Inflammatory macrophage (primary cell): Measurements from ENCODE around the gene RASGRP2.

ENCODE experiments used
- DNase-seq, 2 donors: peaks; one replicate each; pipeline ENCODE4 v3.0.0-alpha.2; 2020 to 2022

Gene RASGRP2

GRCh38 chr11:64694026-64694755 lies 49.8 kb downstream of the RASGRP2 start:
- no peak for DNase-seq

GRCh38 chr11:64692764-64693331 lies 51.1 kb downstream of the RASGRP2 start:
- DNase-seq: no peak

GRCh38 chr11:64691543-64691942 lies 52.4 kb downstream of the RASGRP2 start:
- DNase-seq: no peak

- no peak for DNase-seq
Observed at GRCh38 chr11:64690235-64690634, 53.7 kb downstream of the RASGRP2 start.

GRCh38 chr11:64688534-64688982 lies 55.4 kb downstream of the RASGRP2 start:
- peak; percentile 80 to 85 for DNase-seq

GRCh38 chr11:64687643-64688533 lies 56.1 kb downstream of the RASGRP2 start:
- no peak for DNase-seq

- DNase-seq: no peak
Observed at GRCh38 chr11:64687204-64687603, 56.7 kb downstream of the RASGRP2 start.

- DNase-seq: no peak
Observed at GRCh38 chr11:64686466-64687170, 57.3 kb downstream of the RASGRP2 start.

GRCh38 chr11:64685536-64685935 lies 58.4 kb downstream of the RASGRP2 start:
- DNase-seq: no peak

GRCh38 chr11:64684357-64684756 lies 59.6 kb downstream of the RASGRP2 start:
- no peak for DNase-seq

- DNase-seq: no peak
Observed at GRCh38 chr11:64681171-64681570, 62.8 kb downstream of the RASGRP2 start.

GRCh38 chr11:64679846-64680245 lies 64.1 kb downstream of the RASGRP2 start:
- DNase-seq: peak; percentile 42 to 61

- no peak for DNase-seq
Observed at GRCh38 chr11:64677441-64678023, 66.4 kb downstream of the RASGRP2 start.
